Right renal cortex interstitium (tissue), 3 donors: Measurements from ENCODE around the gene FAM118B. TPM values are rescaled to one million over a fixed set of nuclear protein-coding genes. Genes with fewer than 3 reads are reported as not detected.

Experiments used
- DNase-seq, 3 donors: peaks; one replicate each; pipeline ENCODE4 v3.0.0-alpha.2; 2013; ENCODE audit warnings: low read depth in 3 of 3, low spot score in 2 of 3
- polyA plus RNA-seq, 3 donors: library from polyadenylated mRNA; unstranded; fragments of 120-200 nt; gene quantifications; one replicate each; pipeline ENCODE4 v1.2.1, GENCODE V29; 2013; ENCODE audit not compliant: insufficient read length in 3 of 3

FAM118B gene
- polyA plus RNA-seq, result 10 to 100 TPM; 29.0 to 31.6 (median 30.6) TPM

DNA sequence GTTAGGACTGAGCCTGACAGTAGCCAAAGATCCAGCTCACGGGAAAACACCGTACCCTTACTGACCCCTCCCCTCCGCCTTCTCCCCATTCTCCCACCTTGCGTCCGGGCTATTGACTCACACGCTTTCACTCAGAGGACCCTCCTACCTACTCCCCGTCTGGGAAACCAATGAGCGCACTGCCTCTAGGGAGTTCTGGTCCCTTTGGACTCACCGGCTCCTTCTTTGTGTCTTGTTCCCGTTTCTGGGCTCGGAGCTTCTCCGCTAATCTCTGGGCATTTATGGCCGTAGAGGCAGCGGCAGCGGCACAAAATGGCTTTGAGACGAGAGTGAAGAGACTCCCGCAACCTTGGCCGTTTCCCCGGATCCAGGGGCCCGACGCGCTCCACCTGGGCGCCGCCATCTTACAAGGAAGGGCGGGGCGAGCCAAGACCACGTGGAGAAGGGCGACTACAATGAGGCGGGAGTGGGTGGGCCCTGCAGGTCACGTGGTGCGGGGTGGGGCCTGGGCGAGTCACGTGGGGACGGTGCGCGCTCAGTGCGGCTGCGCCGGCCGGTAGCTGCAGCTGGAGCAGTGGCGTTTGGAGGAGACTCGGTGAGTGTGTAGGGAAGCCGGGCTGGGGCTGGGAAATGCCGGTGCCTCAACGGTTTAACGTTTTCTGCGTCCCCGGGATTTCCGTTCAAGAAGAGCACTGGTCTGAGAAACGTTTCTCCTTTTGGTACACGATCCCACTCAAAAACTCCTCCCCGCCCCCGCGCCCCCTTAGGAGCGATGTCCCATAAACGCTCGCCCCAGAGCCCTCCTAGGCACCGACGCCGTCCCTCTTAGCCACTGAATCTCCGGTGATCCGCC lies at the start of gene FAM118B, which contains the start of gene RPUSD4:
Gene FAM118B (plus strand): TSS at position 547 of the 853 bp plus-strand sequence. CDS start 23,220 bp downstream, outside the sequence.
Gene RPUSD4 (minus strand): TSS at position 415 of the 853 bp plus-strand sequence. CDS start 12 bp downstream, at position 403.
- DNase-seq, result peak; percentile 81 to 92 (median 83)

DNA sequence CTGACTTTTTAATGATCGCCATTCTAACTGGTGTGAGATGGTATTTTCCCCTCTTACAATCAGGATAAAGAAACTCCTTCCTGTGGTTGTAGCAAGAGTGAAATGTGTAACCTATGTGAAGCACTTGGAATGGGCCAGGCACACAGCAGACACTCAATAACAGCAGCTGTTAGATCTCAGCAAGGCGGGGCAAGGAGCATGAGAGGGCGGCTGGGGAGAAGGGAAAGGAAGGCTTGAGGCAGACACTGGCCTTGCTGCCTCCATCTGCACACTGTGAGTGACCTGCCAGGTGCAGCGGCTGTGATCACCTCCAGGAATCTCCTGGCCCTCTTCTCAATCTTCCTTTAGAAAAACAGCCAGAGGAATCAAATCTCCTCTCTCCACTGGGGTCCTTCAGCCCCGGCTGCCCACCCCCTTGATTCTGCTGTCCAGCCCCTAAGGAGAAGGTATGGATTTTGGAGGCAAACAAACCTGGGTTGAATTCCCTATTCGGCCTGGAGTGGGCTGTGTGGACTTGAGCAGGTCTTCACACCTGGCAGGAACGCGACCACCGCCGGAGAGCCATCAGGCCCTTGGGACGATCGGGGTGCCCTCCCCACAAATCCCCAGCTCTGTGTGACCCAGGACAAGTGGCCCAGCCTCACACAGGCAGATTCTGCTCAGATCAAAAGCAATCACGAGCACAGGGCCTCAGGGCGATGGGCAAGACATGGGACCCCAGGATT lies 49.1 kb upstream of the FAM118B start:
- no peak for DNase-seq

DNA sequence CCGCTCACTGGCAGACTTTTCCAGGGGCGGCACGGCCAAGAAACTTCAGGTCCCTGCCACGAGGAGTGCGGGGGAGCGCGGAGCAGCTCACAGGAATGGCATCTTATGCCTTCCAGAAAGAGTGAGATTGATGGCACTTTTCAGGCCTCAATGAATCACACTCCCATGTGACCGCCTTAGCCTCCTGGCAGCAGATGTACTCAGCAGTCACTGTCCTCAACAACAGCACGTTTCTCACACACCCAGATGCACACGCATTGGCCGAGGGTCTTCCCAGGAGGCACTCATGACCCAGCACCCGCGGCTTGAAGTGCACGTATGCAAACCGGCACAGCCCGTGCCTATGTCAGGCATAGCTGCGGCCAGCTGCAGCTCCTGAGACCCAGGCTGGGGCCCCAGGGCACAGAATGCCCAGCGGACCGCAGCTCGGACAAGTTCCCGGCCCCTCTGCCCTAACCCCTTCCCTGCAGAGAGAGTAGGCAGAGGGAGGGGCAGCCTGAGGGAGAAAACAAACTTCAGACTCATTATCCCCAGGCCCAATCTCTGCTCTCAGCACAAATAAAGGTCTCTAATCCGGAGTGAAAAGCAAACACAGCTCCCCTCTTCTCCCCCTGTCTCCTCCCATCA lies 48.4 kb upstream of the FAM118B start:
- DNase-seq, result no peak

DNA sequence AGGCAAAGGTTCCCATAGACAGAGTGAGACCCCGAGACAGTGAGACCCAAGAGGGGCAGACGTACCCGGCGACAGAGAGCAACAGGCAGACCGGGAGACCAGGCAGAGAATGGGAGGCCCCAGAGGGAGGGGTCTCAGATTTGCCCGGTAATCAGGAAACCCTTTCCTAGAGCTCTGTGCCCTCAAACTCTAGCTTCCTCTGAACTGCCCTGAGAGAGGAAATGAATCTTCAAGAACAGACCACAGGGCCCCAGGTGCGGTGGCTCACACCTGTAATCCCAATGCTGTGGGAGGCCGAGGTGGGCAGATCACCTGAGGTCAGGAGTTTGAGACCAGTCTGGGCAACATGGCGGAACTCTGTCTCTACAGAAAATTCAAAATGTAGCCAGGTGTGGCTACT lies 47.8 kb upstream of the FAM118B start:
- DNase-seq, result no peak

DNA sequence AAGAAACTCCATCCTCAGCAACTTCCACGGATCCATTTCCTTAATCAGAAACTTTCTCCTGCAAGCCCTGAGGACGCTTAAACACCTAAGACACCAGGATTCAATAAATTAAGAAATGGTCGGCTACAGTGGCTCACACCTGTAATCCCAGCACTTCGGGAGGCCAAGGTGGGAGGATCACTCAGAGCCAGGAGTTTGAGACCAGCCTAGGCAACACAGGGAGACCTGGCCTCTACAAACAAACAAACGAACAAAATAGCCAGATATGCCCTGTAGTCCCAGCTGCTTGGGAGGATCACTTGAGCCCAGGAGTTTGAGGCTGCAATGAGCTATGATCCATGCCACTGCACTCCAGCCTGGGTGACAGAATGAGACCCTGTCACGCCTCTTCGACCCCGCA lies 46.8 kb upstream of the FAM118B start:
- DNase-seq, result no peak

DNA sequence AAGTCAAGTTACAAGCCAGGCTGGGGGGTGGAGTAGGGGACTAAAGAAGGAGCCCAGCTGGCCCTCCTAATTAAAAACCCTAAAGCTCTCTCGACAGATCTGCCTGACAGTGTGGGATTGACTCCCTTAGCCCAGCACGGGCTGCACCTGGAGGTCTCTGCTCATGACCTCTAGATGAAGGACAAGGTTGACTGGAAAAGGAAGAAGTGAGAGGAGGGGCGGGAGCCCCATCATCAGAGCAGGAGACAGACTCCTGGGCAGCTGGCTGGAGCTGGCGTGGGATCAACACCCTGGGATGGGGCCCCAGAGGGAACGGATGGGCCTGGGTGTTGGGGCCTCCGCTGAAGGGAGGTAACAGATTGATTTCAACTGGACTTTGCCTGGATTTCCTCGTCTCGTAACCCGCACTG lies 46.3 kb upstream of the FAM118B start:
- no peak for DNase-seq

DNA sequence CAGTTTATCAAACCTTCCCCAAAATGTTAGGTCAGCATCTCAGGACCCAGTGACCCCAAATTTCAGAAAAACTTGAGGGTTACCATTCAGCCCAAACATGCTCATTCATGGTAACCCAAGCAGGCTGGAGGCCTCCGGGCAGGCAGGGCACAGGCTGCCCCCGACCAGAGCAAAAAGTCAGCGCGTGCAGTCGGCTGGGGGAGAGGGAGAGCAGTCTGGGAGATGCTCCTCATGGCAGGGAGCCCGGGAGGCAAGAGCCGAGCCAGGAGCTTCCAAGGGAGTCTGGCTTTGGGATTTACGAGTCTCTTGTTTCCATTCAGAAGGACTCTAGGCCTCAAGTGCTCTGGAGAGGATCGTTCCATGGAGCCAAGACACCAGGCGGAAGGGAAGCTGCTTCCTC lies 45.8 kb upstream of the FAM118B start:
- no peak for DNase-seq

DNA sequence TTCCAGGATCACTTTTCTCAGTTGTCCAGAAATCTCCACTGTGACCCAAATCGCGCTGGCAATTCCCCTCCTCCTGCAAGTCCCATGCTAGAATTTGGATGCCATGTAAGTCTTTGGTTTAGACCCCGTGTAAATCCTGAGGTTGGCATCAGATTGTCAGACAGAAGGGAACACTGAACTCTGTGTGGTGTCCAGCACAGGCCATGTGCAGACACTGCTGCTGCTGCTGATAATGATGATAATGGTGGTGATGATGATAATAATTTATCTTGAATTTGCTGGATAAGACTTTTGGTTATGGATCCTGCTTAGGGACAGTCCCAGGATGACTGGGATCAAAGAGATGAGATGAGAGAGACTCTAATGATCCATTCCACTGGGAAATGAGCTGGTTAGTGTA lies 45.2 kb upstream of the FAM118B start:
- no peak for DNase-seq

DNA sequence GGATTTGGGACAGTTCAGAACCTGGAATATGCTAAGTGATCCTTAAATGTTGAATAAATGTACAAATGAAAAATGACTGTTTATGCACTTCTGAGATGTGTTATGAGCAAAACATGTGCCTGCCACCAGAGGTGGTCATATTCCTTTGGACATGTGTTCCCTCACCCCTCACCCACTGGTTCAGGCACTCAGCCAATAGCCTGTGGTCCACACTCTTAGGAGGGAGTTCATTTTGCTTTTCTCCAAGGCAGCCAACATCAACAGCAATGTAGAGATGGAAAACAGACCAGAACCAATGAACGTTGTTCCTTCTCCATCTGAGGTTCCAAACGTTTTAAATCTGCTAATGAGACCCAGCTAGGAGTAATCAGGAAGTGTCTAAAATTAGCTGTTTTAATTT lies 44.1 kb upstream of the FAM118B start:
- no peak for DNase-seq

DNA sequence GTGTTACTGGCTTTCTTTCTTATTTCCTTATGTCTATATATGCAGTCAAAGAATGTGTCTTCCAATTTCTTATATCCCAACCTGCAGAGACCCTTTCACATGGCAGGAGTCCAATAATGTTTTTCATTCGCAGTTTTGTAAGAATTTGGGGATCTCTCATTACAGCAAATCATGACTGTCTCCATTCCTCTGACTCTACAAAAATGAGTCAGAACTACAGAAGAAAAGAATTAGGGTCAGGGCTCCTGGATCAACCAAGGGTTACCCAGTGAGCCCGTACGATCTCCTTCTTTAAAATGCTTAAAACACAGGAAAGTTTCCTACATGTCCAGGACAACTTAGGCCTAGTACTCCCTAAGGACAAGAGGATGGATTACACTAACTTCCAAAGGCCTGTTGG lies 42.3 kb upstream of the FAM118B start:
- DNase-seq, result no peak

DNA sequence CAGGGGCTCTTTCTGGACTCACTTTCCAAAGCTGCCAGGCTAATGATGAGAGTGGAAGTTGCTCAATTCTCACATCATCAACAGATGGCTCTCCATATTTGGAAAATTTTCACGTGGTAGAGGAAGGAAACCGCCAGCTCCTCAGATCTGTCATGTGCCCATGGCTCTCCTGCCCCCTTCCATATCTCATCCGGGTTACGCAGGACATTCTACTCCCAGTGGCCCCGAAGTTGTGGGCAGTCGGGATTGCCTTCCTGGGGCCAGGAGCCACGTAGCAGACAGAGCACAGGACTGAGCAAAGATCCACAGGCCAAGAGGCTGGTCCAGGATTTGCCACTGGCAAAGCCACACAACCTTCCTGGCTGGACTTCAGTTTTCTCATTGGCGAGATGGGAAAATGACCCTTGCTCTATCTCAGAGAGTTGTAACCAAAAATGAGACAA lies 39.0 kb upstream of the FAM118B start:
- no peak for DNase-seq

DNA sequence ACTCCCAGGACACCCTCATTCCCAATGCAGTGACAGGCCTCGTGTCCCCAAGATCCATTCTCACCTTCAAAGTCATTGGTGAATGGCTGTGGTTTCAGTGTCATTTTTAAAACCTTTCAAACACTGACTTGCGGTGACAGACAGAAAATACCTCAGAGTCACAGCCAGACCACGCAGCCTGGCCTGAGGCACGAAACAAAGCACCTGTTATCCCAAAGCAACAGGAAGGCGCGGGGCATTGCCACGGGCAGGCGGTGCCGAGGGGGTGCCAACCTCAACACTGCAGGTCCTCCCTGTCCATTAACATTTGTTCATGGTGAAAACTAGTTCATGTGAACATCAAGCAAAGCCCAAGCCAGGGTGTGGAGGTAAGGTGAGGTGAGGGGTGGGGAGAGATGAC lies 38.3 kb upstream of the FAM118B start:
- DNase-seq, result no peak

DNA sequence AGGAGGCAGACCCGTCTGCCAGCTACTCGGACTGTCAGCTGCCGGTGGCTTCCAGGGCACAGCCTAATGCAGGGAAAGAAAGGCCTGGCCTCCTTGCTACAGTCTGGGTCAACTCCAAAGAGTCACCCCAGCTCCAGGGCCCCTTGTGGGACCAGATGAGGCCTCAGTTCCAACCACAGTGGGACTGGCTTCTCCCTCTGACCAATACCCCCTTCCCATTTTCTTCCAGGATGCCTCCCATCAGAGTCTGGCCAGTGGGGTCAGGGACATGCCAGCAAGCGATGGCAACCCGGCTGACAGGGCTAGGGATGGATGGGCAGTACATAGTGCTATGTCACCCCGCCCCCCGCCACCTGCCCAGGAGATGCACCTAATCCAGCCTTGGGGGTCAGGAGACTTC lies 36.8 kb upstream of the FAM118B start:
- DNase-seq, result no peak

DNA sequence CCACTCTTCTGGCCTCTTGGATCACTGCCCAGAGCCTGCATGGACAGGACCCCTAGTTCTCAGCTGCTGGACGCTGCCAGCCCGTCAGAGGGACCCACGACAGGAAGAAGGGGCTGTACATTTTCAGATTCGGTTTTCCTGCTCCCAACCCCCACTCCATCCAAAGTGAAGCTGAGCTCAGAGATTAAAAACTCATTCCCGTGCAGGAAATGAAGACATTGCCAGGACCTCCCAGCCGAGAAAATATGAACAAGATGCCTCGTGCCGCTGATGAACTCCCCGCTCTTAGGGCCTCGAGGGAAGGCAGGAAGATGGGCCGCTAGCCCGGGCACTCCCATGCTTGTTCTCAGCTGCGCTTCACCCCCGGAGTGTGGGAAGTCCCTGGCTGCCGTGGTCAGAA lies 36.2 kb upstream of the FAM118B start:
- DNase-seq, result no peak

DNA sequence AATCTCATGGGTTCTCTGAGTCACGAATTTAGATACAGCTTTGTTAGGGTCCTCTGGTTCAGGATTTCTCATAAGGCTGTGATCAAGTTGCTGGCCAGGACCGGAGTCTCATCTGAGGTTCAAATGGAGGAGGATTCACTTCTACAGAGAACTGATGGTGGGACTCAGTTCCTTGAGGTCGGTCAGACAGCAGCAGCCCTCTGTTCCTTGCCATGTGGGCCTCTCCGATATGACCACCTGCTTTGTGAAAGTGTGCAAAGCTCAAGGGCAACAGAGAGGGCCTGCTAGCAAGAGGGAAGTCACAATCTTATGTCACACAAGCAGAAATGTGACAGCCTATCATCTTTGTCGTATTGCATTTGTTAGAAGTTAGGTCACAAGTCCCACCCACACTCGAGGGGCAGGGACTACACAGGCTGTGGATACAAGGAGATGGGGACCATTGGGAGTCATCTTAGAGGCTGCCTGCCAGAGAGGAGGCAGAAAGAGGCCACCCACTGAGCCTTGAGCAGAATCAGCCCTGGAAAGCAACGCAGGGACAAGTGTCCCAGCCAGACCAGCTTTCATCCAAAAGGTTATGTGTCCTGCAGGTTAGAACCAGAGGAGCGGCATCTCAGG lies 34.6 kb upstream of the FAM118B start:
- no peak for DNase-seq

DNA sequence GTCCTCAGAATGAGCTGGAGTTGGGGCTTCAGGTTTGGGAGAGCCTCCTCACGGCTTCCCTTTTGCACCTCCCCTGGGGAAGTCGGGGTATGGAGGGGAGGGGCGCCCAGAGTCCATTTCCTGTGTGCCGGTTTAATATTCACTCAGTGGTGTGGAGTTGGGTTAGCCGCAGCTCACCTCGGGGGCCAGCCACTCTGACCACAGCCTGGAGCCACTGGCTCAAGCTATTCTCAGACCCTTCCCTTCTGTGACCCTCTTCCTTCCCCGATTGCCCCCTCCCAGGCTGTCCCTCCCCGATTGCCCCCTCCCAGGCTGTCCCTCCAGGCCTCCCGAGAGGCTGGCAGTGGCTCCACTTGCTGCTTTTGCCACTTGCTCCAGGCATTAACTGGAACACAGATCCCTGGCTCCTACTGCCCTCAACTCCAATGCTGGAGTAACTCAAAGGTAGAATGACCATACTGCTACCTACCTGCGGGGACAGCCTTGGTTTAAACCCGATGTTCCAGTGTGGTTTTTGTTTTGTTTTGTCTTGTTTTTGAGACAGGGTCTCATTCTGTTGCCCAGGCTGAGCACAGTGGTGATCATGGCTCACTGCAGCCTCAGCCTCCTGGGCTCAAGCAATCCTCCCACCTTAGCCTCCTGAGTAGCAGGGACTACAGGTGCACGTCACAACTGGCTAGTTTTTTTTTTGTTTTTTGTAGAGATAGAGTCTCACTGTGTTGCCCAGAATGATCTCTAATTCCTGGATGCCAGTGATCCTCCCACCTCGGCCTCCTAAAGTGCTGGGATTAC lies 29.4 kb upstream of the FAM118B start:
- no peak for DNase-seq

DNA sequence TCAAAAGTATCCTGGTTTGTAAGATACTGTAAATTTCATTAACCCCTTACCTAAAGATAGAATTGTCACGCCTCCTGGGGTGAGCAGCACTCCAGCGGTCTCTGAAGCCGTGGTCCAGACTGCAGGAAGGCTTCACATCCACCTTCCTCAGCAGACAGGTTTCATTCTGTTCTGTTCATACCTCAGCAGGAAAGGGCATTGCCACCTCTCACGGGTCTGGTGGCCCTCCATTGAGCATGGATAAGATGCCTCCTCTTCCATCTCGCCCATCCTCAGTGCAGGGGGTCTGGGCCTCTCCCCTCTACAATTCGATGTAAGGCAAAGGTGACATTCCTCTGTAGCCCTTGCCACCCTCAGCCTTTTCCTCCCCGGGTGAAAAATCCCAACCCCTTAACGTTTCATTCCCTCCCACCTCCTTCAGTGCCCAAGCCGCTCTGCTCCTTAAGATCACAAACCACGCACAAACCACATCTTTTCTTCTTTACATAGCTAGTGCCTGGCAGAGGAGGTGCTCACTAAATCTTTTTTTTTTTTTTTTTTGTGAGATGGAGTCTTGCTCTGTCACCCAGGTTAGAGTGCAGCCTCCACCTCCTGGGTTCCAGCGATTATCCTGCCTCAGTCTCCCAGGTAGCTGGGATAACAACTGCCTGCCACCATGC lies 28.7 kb upstream of the FAM118B start:
- no peak for DNase-seq

DNA sequence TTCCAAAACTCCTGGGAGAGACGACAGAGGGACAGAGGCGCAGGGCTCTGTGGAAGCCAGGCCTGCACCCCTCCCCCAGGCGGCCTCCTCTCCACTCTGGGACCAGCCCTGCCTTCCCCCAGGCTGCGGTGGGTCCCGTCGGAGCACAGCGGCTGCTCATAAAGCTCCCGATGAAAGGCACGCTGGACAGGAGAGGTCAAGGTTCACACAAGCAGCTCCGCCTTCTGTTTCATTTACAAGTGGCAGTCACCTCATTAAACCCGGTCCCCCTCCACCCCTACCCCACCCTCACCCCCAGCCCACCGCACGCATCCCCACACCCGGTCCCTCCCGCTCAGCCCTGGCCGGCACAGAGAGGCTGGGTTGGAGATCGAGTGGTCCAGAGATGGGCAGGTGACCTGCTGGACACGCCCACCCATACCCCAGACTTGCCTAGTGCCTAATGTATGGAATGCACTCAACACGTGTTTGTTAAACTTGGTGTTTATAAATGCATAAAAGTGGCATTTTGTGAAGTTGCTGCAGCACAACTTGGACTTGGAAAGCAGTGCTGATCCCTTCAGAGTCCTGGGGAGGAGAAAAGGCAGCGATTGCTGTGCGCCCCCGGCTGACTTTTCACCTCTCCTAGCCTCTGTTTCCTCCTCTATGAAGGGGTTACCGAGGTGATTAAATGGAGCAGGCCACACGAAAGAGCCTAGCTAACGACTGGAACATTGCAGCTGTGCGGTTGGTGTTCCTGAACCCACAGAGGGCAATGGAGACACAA lies 26.1 kb upstream of the FAM118B start:
- no peak for DNase-seq
